ENCODE measurements around the gene KHNYN.
"Not testable (repeated sequence)": the region's sequence is repeated elsewhere in the genome, so short reads cannot be mapped to it uniquely, and the experiment has no call there.

The KHNYN gene

GRCh38 chr14:24463884-24464785 lies 34.4 kb downstream of the KHNYN start:
- in situ Hi-C loops (cut with HindIII; ENCODE audit: low sequenced_read_pairs) = no loop called here

- in situ Hi-C loops (cut with HindIII; ENCODE audit: low sequenced_read_pairs) = no loop called here
Observed at GRCh38 chr14:24465368-24465767, 35.6 kb downstream of the KHNYN start.

DNA sequence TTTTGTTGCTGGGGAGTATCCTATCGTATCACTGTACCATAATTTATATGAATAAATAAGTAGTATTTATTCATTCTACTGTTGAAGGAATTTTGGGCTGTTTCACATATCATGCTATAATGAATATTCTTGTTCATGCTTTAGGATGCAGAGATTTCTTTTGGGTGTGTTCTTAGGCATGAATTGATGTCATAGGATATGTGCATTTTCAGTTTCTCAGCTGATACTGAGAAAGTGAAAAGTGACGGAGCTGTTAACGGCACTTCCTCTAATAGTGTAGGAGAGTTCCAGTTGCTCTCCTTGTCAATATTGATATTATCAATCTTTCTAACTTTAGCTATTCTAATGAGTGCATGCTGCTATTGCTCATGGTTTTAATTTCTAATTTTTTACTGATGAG lies 36.1 kb downstream of the KHNYN start:
- in situ Hi-C loops (cut with HindIII; ENCODE audit: low sequenced_read_pairs) = no loop called here

- in situ Hi-C loops (cut with HindIII; ENCODE audit: low sequenced_read_pairs) = not testable (repeated sequence)
Observed at GRCh38 chr14:24470450-24470849, 40.7 kb downstream of the KHNYN start.

GRCh38 chr14:24473211-24473610 lies 43.5 kb downstream of the KHNYN start:
- in situ Hi-C loops (cut with HindIII; ENCODE audit: low sequenced_read_pairs) = no loop called here

GRCh38 chr14:24475261-24475660 lies 45.5 kb downstream of the KHNYN start:
- in situ Hi-C loops (cut with HindIII; ENCODE audit: low sequenced_read_pairs) = no loop called here

DNA sequence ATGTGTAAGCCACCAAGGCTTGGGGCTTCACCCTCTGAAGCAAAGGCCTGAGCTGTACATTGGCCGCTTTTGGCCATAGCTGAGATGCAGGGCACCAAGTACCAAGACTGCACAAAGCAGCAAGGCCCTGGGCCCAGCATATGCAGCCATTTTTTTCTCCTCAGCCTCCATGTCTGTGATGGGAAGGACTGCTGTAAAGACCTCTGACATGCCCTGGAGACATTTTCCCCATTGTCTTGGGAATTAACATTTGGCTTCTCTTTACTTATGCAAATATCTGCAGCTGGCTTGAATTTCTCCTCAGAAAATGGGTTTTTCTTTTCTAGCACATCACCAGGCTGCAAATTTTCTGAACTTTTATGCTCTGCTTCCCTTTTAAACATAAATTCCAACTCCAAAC lies 50.2 kb downstream of the KHNYN start:
- in situ Hi-C loops (cut with HindIII; ENCODE audit: low sequenced_read_pairs) = not testable (repeated sequence)

- in situ Hi-C loops (cut with HindIII; ENCODE audit: low sequenced_read_pairs) = no loop called here
Observed at GRCh38 chr14:24481622-24482324, 52.0 kb downstream of the KHNYN start.

- in situ Hi-C loops (cut with HindIII; ENCODE audit: low sequenced_read_pairs) = not testable (repeated sequence)
Observed at GRCh38 chr14:24482699-24483303, 53.0 kb downstream of the KHNYN start.

- in situ Hi-C loops (cut with HindIII; ENCODE audit: low sequenced_read_pairs) = no loop called here
Observed at GRCh38 chr14:24483604-24484252, 54.0 kb downstream of the KHNYN start.

All from endothelial cell of hepatic sinusoid (primary cell).